Neural crest cell (in vitro differentiated cells): ENCODE results near the gene GDE1. TPM values are rescaled to one million over a fixed set of nuclear protein-coding genes. Genes with fewer than 3 reads are reported as not detected.

Experiments
- DNase-seq: peaks from one replicate; pipeline ENCODE4 v3.0.0; 2021; ENCODE audit warnings: low read depth, mixed read lengths, low spot score
- H3K27ac Mint-ChIP-seq: one replicate; pipeline ENCODE4 v1.8.0; 2021; ENCODE audit warnings: mild to moderate bottlenecking, mixed read lengths; ENCODE audit not compliant: unreplicated experiment
- H3K27me3 Mint-ChIP-seq: 2 replicates; pipeline ENCODE4 v1.8.0; 2021; ENCODE audit warnings: low read depth, mild to moderate bottlenecking, mixed read lengths
- H3K36me3 Mint-ChIP-seq: 2 replicates; pipeline ENCODE4 v1.8.0; 2021; ENCODE audit warnings: low read depth, mild to moderate bottlenecking, mixed read lengths
- H3K4me1 Mint-ChIP-seq: 2 replicates; pipeline ENCODE4 v1.8.0; 2021; ENCODE audit warnings: mixed read lengths
- H3K4me3 Mint-ChIP-seq: one replicate; pipeline ENCODE4 v1.8.0; 2021; ENCODE audit warnings: mild to moderate bottlenecking, mixed read lengths
- H3K9me3 Mint-ChIP-seq: 2 replicates; pipeline ENCODE4 v1.8.0; 2021; ENCODE audit warnings: mixed read lengths
- total RNA-seq: library from RNA; stranded (reverse); gene quantifications from 2 replicates; pipeline ENCODE4 v1.2.1, GENCODE V29; 2021
- TF ChIP-seq, protein P1 (sequence below): fragments of 200-600 bp; sonication (generic); conservative IDR thresholded peaks from 2 replicates; pipeline ENCODE4 v1.5.0; 2021; ENCODE audit warnings: antibody characterized with exemption, mild to moderate bottlenecking

GDE1 gene
- total RNA-seq, 1 donor from 2014 or later = 63.2 TPM

DNA sequence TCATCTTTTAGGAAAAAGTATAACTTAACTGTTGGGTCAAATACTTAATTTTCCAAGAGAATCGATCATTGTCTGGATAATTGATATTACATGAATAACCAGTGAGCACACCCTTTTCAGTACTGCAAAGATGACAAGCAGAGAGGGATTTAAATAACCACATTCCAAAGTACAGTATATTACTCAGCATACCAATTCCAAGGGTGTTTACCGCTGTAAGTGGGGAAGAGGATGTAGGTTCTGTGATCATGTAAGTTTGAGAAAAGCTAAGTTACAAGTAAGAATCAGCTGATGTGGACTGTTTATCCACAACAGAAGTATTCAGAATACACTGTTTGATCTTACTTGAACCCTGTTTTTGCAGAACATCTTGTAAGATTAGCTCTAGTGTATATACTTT is 6.1 kb downstream of the GDE1 start:
- Mint-ChIP-seq H3K9me3 (peaks cover 4% of the 10 kb centered on the region), H3K4me1 (peaks cover 14% of the 10 kb centered on the region), H3K27me3 (no peaks in the 10 kb centered on the region), H3K36me3 (peaks cover 38% of the 10 kb centered on the region), H3K27ac (no peak overlapping the region), H3K4me3 (no peak overlapping the region)
- DNase-seq = no peak
- TF ChIP-seq, protein P1, sequence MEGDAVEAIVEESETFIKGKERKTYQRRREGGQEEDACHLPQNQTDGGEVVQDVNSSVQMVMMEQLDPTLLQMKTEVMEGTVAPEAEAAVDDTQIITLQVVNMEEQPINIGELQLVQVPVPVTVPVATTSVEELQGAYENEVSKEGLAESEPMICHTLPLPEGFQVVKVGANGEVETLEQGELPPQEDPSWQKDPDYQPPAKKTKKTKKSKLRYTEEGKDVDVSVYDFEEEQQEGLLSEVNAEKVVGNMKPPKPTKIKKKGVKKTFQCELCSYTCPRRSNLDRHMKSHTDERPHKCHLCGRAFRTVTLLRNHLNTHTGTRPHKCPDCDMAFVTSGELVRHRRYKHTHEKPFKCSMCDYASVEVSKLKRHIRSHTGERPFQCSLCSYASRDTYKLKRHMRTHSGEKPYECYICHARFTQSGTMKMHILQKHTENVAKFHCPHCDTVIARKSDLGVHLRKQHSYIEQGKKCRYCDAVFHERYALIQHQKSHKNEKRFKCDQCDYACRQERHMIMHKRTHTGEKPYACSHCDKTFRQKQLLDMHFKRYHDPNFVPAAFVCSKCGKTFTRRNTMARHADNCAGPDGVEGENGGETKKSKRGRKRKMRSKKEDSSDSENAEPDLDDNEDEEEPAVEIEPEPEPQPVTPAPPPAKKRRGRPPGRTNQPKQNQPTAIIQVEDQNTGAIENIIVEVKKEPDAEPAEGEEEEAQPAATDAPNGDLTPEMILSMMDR = no peak

DNA sequence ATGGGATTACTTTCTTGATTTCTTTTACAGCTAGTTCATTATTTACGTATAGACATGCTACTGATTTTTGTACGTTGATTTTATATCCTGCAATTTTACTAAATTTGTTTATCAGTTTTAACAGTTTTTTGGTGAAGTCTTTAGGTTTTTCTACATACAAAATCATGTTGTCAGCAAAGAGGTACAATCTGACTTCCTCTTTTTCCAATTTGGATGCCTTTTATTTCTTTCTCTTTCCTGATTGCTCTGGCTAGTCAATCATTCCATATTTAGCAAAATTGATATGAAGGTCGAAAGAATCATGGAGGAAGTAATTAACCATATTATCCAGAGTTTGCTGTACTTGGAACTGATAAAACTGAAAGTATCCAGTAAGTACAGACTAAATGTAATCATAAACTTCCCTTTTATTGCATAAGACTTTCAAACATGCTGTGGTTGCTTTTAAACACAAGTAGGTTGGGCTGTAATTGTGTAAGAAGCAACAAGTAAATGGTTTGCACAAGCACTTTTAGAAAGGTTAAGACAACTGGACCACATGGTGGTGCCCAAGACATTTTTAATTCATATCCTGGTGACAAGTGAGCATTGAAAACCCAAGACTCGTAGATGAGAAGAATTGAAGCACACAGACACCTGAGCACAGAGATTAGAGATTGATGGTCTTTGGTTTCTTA is 8.4 kb downstream of the GDE1 start:
- DNase-seq = no peak
- Mint-ChIP-seq H3K4me1 (peaks cover 3% of the 10 kb centered on the region), H3K27ac (no peak overlapping the region), H3K4me3 (no peak overlapping the region), H3K9me3 (peaks cover 4% of the 10 kb centered on the region), H3K27me3 (no peaks in the 10 kb centered on the region), H3K36me3 (peaks cover 41% of the 10 kb centered on the region)
- TF ChIP-seq, protein P1 = no peak

DNA sequence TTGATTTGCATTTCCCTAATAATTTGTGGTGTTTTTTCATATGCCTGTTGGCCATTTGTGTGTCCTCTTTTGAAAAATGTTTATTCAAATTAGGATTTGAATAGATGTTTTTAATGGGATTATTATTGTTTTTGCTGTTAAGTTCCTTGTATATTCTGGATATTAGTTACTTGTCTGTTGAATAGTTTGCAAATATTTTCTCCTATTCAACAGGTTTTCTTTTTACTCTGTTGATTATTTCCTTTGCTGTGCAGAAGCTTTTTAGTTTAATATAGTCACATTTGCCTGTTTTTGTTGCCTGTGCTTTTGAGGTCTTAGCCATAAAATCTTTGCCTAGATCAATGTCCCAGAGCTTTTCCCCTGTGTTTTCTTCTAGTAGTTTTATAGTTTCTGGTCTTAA is 9.6 kb downstream of the GDE1 start:
- H3K36me3 Mint-ChIP-seq = peaks cover 41% of the 10 kb centered on the region
- TF ChIP-seq, protein P1 = no peak
- H3K27ac Mint-ChIP-seq = no peak overlapping the region
- DNase-seq = no peak
- H3K9me3 Mint-ChIP-seq = peaks cover 4% of the 10 kb centered on the region
- peaks cover 4% of the 10 kb centered on the region for H3K4me1 Mint-ChIP-seq
- no peaks in the 10 kb centered on the region for H3K27me3 Mint-ChIP-seq
- no peak overlapping the region for H3K4me3 Mint-ChIP-seq

DNA sequence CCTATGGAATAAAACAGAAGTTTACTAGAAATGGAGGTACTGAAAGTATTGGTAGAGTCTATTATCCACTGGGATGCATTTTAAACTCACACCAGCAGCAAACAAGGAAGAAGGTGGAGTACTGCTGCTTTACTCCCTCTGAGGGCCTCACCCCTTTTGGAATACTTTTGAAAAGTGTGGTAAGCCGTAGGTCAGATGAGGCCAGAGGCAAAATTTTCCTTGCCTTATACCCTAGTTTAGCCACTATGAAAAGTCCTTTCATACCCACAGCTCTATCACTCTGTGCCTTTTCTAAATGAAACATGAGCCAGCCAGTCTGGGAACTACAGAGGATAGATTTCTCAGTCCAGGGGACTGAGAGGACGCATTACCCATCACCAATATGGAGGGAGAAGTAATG is 14.0 kb downstream of the GDE1 start:
- Mint-ChIP-seq H3K9me3 (peaks cover 4% of the 10 kb centered on the region), H3K36me3 (peaks cover 16% of the 10 kb centered on the region), H3K4me3 (no peak overlapping the region), H3K4me1 (peaks cover 4% of the 10 kb centered on the region), H3K27ac (no peak overlapping the region), H3K27me3 (no peaks in the 10 kb centered on the region)
- no peak for DNase-seq
- TF ChIP-seq, protein P1 = no peak

DNA sequence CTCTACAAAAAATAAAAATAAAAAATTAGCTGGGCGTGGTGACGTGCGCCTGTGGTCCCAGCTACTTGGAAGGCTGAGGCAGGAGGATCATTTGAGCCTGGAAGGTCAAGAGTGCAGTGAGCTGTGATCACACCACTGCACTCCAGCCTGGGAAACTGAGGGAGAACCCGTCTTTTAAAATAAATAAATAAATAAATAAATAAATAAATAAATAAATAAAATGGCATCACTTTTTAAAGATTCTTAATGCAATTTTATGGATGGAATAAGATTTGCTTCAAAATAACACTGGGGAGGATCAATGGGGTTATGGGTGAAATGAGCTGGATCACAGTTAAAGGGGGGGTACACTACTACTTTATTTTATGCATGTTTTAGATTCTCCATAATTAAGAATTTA is 14.9 kb downstream of the GDE1 start:
- TF ChIP-seq, protein P1 = no peak
- H3K4me1 Mint-ChIP-seq = peaks cover 4% of the 10 kb centered on the region
- H3K36me3 Mint-ChIP-seq = peaks cover 14% of the 10 kb centered on the region
- H3K9me3 Mint-ChIP-seq = no peaks in the 10 kb centered on the region
- no peak overlapping the region for H3K4me3 Mint-ChIP-seq
- no peaks in the 10 kb centered on the region for H3K27me3 Mint-ChIP-seq
- no peak overlapping the region for H3K27ac Mint-ChIP-seq
- DNase-seq = no peak
